NAMALWA (cell line): ENCODE results near the gene CORO1C.

ENCODE experiments used
- DNase-seq: peaks from one replicate; pipeline ENCODE4 v3.0.0-alpha.2; 2015; ENCODE audit warnings: low spot score

The CORO1C gene

GRCh38 chr12:108615918-108616317 is 115.4 kb downstream of the CORO1C start:
- no peak for DNase-seq

DNA sequence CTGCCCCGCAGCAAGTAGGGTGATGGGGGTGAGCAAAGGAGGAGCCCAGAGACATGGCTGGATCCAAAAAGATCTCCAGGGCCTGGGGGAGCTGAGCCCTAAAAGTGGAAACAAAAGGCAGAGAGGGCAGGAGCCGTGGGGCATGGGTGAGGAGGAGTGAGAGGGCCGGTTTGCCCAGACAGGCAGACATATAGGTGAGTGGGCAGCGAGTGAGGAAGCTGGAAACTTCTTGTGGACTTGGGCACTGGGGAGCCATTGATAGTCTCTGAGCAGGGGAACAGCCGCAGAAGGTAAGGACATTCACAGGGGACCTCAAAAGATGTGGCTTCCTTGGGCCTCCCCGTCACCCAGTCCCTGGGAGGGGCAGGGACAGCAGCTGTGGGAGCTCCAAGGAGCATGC is 116.7 kb downstream of the CORO1C start:
- DNase-seq: no peak

DNA sequence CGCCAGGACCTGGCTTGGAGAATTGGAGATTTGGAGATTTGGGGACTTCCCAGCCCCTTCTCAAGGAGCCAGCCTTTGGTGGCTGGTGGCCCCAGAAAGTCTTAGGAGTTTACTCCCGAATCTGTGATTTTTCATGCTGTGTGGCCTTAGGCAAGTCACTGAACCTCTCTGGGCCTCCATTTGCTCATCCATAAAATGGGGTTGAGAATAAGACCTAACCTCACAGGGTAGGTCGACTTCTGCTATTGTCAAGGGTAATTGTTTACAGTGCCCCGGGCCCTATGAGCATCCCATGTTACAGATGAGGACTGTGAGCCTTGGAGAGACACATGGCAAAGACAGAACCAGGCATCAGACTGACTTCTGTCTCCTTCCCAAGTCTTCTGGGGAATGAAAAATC is 117.3 kb downstream of the CORO1C start:
- no peak for DNase-seq

- DNase-seq: no peak
Measured at GRCh38 chr12:108613548-108613947, 117.8 kb downstream of the CORO1C start.

DNA sequence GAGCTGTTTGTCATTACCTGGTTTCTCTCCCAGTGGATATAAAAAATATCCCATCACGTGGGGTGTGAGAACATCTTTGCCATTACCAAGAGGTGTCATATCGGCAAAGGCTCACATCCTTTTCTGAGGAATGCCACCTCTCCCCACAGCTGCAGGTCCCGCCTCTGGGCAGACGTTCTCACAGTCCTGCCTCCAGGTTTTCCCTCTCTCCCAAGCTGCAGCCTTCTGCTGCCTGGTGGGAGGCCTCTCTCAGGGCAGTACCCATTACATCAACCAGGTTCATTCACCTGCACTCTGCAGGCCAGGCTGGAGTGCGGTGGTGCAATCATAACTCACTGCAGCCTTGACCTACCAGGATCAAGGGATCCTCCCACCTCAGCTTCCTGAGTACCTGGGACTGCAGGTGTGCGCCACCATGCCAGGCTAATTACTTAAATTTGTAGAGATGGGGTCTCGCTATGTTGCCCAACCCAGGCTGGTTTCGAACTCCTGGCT is 118.5 kb downstream of the CORO1C start:
- DNase-seq: no peak

DNA sequence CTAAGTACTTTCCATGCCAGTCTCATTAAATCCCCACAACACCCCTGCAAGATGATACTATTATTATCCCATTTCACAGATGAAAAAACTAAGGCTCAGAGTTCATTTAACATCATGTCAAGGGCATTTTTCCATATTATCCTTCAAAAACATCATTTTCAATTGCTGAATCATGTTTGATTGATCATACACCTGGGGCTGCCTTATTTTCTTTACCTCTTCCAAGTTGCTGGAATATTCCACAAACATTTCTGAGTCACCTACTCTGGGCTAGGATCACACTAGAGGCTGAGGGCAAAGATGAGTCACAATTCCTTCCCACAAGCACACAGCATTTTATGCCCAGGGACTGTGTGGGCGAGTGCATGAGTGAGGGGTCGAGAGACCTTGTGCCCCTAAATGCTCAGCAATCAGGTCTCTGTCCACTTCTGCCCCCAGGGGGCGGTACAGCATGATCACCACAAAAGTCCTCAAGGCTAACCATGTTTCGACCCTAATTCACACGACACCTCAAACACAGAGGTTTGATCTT is 119.4 kb downstream of the CORO1C start:
- DNase-seq: peak; percentile 87

GRCh38 chr12:108610856-108611605 is 120.3 kb downstream of the CORO1C start:
- DNase-seq: no peak

GRCh38 chr12:108610336-108610815 is 120.9 kb downstream of the CORO1C start:
- no peak for DNase-seq

GRCh38 chr12:108609537-108610335 is 121.6 kb downstream of the CORO1C start:
- DNase-seq: no peak

GRCh38 chr12:108608616-108609015 is 122.7 kb downstream of the CORO1C start:
- DNase-seq: no peak

DNA sequence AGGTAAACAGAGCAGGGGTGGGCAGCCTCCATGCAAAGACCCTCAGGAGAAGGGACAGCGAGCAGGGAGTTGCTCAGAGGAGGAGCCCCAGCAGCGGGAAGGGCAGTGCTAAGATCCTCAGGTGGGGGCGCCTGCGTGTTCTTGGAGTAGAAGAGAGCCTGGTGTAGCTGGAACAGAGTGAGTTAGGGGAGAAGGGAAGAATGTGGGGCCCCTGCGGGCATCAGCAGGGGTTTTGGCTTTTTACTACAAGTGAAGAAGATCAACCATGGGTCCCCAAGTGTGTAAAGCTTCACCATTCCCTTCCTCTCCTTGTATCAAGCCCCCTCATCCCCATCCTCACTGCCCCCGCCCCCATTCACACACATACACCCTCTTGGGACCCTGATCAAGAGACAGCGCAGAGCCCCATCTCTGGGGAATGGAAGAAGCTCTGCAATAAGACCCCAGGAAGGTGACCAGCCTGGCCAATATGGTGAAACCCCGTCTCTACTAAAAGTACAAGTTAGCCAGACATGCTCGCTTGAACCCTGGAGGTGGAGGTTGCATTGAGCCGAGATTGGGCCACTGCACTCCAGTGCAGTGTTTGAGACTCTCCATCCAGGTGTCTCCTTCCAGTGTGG is 123.2 kb downstream of the CORO1C start:
- no peak for DNase-seq

DNA sequence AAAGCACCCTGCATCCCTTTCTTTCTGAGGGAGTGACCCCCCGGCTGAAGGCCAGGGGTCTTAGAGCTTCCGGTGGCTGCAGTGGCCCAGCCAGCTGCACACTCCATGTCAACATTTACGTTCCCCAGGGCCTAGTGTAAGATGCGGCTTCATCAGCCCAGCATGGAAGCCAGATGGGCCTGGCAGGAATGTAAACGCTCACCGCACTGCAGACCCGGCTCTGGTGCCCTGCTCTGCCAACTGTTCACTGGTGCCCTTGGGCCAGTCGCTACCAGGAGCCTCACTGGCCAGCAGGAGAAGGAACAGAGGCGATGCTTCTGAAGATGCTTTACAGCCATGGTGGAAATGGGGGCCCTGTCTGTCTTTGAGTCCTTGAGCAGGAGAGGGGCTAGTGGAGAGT is 124.8 kb downstream of the CORO1C start:
- no peak for DNase-seq

- no peak for DNase-seq
Measured at GRCh38 chr12:108605690-108606406, 125.5 kb downstream of the CORO1C start.

- DNase-seq: no peak
Measured at GRCh38 chr12:108605000-108605689, 126.2 kb downstream of the CORO1C start.

- no peak for DNase-seq
Measured at GRCh38 chr12:108604208-108604941, 126.9 kb downstream of the CORO1C start.

- DNase-seq: no peak
Measured at GRCh38 chr12:108603743-108604142, 127.6 kb downstream of the CORO1C start.

GRCh38 chr12:108602976-108603704 is 128.2 kb downstream of the CORO1C start:
- DNase-seq: no peak

GRCh38 chr12:108602209-108602705 is 129.1 kb downstream of the CORO1C start:
- no peak for DNase-seq

DNA sequence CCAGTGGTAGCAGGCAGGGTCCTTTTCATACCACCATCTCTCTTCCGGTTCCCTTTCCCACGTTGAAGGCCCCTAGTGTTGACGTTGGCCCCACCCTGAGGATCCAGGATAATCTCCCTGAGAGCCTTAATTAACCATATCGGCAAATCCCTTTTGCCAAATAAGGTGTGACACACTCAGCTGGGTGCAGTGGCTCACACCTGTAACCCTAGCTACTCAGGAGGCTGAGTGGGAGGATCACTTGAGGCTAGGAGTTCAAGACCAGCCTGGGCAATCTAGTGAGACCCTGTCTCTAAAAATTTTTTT is 130.7 kb downstream of the CORO1C start:
- no peak for DNase-seq
